ENCODE results near the gene KPNA5.
"Not testable (repeated sequence)": the region's sequence is repeated elsewhere in the genome, so short reads cannot be mapped to it uniquely, and the experiment has no call there.

Gene KPNA5

GRCh38 chr6:116705917-116706316, 24.9 kb downstream of the KPNA5 start:
- no peak for DNase-seq

GRCh38 chr6:116714296-116714695, 33.3 kb downstream of the KPNA5 start:
- no peak for DNase-seq

DNA sequence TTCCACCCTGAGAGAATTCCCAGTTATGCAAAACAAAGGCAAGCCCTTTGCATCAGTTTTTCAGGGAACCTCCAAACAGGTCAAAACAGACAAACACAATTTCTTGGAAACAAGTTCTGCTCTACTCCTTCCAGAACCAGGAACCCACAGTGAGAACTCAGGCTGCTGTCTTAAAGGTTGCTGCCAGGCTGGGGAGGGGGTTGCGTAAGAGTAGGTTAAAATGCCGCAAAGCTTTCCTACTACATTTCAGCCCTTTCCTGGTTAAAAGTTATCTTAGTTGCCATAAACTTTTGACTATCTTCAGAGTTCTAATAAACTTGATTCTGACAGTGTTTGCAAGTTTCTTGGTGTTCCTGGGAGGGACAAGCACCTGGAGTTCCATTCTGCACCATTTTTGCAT, 33.8 kb downstream of the KPNA5 start:
- DNase-seq = no peak

DNA sequence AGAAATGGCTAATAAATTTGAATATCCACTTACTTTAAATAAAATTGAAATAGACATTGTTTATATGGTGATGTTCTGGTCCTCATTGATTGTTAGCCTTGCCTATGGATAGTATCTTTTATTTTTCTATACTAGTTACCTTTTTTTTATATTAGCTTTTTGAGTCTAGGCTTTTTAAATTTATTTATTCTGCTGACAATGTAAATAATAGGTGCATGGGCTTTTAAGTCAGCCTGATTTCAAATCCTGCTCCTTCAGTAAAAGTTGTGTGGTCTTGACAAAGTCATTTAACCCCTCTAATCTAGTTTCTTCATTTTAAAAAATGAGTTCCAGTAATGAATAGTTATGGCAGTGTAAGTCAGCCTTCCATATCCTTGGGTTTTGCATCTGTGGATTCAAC, 45.9 kb downstream of the KPNA5 start:
- DNase-seq = no peak

- no peak for DNase-seq
Measured at GRCh38 chr6:116730513-116730912, 49.5 kb downstream of the KPNA5 start.

DNA sequence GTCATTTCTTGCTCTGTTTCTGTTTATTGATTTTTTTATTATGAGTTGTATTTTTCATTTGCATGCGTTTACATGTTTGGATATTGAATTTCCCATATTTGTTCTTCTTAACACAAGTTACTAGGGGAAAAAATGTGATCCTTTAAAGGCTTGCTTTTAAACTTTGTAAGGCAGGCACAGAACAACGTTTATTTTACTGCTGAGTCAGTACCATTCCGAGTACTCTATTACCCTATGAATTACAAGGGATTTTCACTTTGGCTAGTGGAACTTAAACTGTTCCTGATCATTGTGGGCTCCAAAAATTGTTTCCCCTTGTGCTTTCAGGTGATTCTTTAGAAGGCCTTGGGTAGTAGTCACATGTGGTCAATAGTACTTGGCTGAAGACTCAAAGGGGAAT, 56.0 kb downstream of the KPNA5 start:
- no peak for DNase-seq

- DNase-seq = not testable (repeated sequence)
Measured at GRCh38 chr6:116740486-116740885, 59.5 kb downstream of the KPNA5 start.

DNA sequence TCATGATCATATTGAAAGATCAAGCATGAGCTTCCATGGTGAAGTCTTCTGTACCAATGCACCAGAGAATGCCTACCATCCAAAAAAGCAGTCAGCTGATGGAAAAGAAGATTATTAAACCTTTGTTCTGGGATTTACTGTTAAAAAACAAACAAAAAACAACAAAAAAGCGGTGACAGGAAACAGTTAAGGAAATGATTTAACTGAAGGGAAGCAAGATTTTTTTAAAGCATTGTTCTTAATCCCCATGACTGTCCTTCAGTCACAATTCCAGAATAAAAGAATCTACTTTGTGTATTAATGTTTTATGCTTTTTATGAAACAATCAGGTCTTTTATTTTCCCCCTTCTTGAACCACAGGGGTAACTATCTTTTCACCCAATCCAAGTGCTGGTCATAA, 60.6 kb downstream of the KPNA5 start:
- no peak for DNase-seq

GRCh38 chr6:116745176-116745575, 64.2 kb downstream of the KPNA5 start:
- DNase-seq = no peak

DNA sequence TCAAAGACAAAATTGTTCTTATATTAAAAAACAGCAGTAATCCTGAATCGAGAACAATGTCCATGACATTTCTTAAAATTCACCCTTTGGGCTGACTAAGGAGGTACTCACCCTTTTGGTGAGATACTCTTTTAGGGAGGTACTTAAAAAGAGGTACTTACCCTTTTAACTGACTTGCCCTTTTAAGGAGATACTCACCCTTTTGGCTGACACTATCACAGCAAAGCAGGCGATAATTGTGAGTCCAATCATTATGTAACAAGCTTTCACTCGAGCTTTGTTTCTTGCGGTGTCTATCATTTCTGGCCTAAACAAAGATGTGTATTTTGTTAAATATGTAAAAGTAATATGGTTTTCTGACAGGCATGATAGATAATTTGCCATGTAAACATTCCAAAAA, 80.8 kb downstream of the KPNA5 start:
- DNase-seq = no peak

DNA sequence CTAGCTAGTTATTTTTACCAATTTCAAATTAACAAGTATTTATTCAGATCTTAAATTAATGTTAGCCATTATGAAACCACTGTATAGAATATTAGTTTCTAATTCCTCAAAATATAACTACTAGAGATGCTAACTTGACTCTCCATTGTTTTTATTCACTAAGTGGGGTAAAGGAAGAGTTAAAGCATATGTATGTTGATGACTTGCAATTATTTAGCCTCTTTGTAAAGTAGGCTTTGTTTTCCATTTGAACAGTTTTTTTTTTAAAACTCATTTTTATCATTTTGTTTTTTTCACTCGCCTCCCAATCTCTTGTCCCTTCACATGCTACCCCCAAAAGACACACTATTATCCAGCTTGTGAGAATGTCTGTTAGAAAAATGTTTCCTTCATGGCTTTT, 81.2 kb downstream of the KPNA5 start:
- no peak for DNase-seq

DNA sequence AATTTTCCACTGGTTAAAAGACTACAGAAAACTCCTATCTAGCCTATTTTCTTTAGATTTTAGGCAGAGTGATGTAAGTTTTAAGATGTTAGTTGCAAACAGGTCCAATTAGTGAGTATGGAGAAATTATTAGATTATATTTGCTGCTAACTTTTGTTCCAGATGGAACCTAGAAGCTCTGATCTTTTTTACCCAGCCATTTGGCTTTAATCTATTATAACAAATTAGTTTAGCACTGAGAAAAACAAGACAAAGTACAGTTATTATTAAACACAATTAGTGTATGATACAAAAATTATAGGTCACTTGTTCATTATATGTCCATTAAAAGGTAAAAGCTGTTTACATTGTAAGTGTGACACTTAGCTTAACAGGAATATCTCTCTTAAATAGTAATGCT, 82.0 kb downstream of the KPNA5 start:
- DNase-seq = no peak

- DNase-seq = no peak
Measured at GRCh38 chr6:116763906-116764628, 83.1 kb downstream of the KPNA5 start.

DNA sequence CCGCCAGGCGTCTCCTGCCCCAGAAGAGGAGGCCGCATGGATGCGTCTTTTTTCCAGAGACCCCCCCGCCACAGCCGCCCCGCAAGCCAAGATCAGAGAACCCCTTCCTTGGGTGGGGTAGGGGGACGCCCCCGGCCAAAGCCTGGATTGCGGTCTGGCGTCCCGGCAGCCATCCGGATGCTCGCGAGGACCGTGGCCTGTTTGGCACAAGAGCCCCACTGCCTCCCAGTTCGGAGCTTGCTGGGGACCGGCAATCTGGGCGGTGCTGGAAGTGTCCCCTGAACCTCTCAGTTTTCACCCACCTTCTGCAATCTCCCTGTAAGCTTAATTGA, 83.6 kb downstream of the KPNA5 start:
- DNase-seq = no peak

DNA sequence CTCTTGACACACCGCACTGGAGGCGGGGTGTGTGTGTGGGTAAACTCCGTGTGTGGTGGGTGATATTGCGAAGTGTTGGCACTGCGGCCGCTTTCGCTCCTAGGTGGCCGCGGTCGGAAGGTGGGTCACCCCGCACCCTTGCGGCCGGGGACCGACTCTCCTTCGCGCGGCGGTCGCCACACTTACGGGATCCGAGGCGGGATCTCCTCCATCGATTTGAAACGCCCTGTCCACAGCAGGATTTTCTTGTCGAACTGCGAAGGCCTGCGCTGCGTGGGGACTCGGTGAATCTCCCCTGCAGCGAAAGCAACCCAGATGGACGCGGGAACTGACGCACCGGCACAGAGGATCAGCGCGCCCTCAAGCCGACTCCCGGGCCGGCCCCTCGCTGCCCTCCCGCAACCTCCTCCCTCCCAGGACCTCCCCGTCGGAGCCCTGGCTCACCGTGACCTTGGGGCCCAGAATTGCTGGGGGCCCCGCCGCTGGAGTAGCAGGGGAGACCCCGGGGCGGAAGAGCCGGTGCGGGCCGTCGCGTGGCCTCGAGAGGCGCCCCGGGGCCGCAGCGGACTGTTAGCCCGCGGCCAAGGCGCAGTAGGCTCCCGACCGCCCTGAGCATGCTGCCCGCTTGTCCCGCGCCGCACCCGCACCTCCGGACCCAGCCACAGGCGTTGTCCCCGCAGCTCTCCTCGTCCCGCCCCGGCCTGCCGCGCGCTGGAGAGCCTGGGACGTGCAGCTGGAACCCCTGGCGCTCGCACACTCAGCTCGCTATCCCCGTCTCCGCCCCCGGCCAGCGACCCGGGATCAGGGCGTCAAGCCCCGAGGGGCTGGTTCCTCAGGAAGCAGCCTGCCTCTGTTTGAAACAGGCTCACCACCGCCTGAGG, 84.2 kb downstream of the KPNA5 start, which contains the start of gene FAM162B:
FAM162B (minus strand) TSS at position 759 of the 881 bp plus-strand sequence; CDS start at position 616, 143 bp downstream.
- DNase-seq = peak; percentile 24

GRCh38 chr6:116766506-116767176, 85.6 kb downstream of the KPNA5 start:
- DNase-seq = no peak

DNA sequence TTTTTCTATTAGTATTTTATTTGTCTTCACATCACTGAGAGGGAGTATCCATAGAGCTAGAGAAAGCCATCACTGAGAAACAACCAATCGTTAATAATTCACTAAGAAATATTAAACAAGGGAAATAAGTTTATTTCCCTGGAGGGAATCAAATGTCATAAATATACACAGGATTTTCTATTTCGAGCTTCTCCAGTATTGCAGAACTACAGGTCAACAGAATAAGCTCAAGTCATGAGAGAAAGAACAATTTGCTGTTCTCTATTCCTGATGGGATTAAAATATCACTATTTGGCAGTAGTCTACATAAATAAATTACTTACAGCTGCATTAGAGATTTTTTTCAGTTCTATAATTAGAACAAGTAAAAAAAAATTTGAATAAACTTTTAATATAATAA, 86.7 kb downstream of the KPNA5 start:
- DNase-seq = no peak

GRCh38 chr6:116772450-116772849, 91.4 kb downstream of the KPNA5 start:
- no peak for DNase-seq

DNA sequence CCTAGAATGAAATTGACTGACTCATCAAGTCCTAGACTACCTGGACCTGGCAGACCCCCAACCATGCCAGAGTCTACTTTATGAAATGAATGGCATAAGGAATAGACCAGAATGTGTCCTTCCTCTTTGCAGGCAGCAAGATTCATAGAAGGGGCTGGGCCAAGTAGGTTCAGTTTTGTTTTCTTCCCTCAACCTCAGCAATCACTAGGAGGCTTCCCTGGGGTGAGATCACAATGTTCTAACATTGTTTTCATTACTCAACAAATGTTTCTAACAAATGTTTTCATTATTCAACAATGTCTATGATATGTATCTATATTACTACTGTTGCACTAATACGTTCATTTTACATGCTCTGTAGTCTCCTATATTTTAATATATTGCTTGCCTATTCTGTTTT, 92.9 kb downstream of the KPNA5 start:
- DNase-seq = no peak

DNA sequence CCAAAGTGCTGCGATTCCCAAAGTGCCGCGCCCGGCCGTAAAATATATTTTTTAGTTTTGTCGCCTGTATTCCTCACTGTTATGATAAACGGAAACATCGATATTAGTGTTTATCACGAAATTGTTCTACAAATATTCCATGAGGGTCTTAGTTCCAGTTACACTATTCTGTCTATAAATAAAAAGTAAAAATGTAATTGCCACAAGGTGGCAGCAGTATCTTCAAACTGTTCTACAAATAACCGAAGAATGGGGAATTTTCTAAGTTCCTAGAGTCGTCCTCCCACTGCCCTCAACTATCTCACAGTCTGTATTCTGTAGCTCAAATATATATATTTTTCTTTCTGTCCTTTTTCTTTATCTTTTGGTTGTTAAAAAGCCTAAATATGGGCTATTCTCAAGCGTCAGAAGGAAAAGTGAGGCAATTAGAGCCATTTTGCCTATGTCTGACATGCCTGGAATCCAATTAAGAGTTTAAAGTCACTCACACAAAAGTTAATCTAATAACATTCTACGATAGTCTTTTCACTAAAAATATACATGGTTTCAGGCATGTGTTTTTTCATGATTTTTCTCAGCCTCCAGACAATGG, 98.7 kb downstream of the KPNA5 start:
- peak; percentile 4 for DNase-seq

- DNase-seq = no peak
Measured at GRCh38 chr6:116783852-116784251, 102.8 kb downstream of the KPNA5 start.
